HG02973 (cell line): ENCODE data around the gene PIM3.

Experiments used
- ATAC-seq: cut with Tn5 transposase; IDR thresholded peaks from one replicate; pipeline ENCODE4 v1.9.1; 2021; ENCODE audit warnings: moderate library complexity; ENCODE audit not compliant: unreplicated experiment

Gene PIM3

GRCh38 chr22:49927483-49928184 lies 32.9 kb upstream of the PIM3 start:
- ATAC-seq: no peak

- no peak for ATAC-seq
Measured at GRCh38 chr22:49928185-49928495, 32.4 kb upstream of the PIM3 start.

DNA sequence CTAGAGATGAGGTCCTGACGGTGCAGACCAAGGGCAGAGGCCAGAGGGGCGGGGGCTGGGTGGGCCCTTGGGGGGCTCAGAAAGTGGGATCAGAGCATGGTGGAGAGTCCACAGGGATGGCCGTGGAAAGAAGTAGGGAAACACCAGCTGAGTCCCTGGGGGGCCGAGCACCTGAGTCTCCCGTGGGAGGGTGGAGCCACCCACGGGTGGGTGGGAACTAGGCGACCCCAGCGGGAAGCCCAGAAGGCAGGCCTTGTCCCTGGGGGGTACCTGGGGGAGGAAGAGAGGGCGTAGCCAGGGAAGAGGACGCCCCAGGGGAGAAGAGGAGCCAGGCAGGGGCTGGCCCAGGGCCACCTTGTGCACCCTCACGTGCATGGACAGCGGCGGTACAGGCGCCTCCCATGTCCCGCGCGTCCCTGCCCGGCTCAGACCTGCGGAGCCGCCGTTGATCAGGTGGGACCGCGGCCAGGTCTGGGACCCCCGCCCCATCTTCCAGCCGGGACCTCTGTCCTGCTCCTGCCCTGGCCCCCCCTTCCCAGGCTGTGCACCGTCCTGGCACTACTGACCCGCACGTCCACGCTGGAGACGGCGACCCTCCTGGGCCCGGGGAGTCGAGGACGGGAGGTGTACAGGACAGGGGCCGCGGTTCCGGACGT lies 31.9 kb upstream of the PIM3 start:
- ATAC-seq: no peak

- no peak for ATAC-seq
Measured at GRCh38 chr22:49929211-49929979, 31.2 kb upstream of the PIM3 start.

GRCh38 chr22:49929994-49930575 lies 30.5 kb upstream of the PIM3 start:
- no peak for ATAC-seq

DNA sequence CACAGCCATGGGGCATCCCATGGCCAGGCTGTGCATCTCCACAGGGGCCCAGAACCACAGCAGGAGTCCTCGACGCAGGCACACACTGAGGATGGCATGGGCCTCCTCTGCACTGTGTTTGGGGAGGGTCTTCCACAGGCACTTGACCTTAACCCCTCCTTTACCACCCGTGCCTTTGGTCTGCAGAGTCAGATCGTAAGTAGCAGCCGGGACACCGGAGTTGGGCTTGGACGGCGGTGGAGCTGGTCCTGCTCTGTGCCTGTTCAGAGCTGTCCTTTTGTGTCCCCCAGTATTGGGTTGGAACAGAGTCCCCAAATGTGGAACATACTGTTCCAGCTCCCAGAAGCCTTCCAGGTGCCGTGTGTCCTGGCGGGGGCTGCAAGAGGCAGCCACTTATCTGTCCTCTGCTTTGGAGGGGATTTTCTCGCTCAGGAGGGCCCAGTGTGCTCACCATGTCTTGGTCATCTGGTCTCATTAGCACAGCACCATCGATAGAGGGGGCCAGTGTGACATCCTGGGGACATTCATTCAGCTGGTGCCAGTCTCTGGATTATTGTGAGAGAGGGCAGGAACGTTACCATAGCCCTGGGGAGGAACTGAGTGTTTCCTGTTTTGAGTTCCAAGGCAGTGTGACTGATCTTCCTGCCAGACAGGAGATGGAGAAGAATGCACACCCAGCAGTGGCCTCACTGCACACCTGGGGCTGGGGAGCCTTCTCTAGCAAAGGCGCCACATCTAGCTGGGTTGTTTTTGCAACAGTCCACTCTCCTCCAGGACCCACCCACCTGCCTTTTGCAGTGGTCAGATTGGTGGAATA lies 29.8 kb upstream of the PIM3 start:
- ATAC-seq: no peak

DNA sequence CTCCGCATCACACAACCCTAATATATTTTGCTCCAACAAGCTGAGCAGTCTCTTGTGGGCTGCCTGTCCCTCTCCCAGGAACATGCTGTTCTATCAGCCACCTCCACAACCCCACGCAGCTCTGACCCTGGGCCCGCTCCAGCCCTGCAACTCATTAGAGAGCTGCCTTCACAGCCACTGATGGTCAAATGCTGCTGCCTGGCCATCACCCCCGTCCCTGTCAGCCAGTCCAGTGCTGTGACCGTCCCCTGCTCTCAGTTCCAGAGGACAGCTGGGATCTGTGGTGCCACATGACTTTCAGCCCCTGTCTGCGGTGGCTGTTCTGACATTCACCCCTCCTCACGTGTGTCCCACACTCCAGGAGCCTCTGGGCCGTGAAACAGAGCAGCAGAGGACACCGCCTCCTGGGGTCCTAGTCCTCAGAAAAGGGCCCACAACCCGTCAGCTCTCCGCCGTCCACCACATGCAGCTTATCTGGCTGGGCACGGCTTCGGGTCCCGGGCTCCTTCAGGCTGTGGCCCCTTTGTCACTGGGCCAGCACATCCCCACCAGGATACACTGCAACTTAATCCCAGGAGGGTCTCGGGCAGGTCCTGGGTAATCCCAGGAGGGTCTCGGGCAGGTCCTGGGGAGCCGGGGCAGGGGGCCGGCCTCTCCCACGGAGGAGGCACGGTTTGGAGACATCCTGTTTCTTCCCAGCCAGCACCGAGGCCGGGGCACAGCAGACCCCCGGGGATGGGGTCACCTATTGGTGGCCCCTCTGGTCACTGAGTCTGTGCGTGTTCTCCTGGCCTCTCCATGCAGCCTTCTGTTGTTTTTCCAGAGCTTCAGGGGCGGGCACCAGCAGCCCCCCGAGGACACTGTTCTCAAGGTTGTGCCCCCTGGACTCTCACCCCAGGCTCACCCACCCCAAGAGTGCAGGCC lies 27.1 kb upstream of the PIM3 start:
- ATAC-seq: no peak

DNA sequence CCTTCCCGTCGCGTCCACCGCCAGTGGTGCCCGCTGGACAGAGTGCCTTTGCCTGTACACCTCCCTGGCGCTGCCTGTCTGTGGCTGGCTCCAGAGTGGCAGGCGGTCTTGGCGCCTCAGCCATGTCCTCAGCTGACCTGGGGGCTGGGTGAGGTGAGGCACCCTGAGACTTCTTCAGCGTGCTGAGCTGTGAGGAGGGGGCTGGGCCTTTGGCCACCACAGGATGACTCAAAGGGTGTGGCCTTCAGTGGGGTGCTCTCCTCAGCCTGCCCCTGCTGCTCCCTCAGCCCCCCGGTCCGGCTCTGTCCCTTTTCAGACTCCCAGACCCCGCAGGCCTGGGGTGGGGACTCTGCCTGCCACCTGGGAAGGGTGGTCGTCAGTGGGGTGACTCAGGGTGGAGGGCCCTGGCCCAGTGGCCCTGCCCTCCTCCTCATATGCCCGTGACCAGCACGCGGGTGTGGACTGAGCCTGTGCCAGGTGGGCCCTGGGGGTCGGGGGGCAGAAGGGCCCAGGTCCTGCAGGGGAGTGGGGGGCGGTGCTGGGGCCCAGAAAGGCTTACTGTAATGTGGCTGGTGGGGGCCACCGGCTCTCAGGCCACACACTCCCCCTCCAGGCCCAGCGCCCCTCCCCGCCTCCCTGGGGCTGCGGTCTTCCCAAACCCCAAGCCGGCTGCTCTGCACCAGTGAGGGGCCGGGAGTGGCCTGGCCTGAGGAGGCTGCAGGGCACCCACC lies 26.2 kb upstream of the PIM3 start:
- ATAC-seq: no peak

DNA sequence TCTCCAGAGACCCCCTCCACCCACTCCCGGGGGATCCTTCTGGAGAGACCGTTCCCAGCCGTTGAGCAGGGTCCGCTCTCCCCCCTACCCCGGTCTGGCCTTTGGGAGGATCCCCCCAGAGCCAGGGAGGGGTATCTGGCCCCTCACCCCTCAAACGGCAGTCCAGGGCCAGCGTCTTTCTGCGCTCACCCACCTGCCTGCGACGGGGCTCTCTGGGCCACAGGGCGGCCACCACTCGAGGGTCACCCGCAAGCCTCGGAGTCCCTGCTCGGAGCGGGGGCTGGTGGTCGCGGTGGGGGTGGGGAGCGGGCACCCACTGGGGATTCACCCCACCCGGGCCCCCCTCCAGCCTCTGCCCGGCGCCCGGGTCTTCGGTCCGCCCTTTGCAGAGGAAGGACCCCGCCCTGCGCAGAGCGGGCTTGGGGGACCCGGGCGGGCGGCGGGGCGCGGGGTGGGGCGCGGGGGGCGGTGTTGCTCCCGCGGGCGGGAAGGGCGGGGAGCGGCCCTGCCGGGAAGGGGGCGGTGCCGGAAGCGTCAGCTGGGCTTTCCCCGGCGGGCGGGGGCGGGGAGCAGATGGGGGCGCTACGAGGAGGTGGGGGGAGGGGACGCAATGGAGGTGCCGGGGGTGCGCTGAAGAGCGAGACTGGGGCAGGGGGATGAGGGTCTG lies 25.5 kb upstream of the PIM3 start:
- no peak for ATAC-seq

GRCh38 chr22:49935561-49935960 lies 25.0 kb upstream of the PIM3 start:
- ATAC-seq: no peak

DNA sequence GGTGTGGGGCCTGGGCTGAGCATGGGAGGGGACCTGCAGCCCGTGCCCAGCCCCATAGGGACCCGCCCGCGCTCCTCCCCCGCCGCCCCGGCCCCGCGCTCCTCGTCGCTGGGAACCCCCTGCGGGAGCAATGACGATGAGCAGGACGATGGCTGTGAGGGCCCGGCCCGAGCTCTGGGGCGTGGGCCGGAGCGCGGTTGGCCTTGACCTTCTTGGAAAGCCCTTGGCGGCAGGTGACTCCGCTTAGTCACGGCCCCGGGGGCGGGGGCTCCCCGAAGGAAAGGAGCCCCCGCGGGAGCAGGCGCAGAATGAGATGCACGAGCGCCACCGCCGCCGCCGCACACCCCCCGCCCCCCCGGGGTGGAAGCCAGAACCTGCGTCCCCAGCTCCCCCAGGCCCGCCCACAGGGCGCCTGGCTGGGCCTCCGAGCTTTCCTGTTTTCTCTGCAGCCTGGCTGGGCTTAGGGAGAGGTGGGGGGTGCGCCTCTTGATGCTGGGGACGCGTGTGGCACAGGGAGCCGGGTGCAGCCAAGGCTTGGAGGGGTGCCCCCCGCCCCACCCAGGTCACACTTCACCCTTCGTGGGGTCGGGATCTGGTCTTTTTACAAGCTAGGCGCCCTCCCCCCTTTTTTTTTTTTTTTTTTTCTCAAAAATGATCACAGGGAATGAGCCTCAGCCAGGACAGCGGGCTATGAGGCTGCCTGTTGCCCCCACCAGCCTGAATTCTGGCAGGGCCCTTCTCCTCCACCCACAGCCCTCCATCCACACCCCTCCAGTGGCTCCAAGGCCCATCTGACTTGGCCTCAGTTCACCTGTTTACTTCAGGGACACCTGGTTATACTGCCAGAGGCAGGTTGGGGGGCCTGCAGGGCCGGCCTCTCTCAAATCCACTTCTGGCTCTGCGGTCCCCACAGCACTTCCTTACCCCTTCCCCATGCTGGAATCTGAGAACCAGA lies 24.3 kb upstream of the PIM3 start:
- ATAC-seq: peak; percentile 49

DNA sequence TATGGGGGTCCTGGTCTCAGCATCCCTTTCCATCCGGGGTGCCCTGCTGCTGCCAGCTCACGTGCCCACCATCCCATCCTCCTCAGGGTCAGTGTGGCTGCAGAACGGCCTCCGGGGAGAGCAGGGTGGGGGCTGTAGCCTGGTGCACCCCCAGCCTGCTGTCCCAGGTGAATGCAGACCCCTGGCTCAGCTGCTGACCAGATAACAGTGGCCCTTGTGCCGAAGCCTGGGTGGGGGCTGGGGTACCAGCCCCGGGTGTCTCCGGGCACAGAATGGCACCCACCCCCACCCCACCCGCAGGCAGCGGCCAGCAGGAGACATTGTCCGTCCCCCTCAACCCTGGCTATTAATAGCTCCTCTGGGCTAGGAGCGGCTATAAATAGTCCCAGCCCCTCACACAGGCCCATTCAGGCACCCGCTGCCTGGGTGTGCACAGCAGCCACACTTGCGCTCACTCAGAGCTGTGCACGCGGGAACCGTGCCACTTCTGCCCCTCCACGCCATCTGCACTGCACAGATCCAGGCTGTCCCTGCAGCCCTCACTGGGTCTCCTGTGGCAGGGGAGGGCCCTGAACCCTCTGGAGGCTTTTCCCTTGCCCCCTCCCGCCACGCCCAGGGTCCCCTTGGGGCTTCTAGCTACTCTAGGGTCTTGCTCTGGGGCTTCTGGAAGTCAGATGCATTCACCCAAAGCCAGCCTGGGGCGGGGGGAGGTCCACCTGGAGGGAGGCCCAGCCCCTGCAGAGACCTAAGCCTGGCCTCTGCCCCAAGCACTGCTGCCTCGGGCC lies 23.4 kb upstream of the PIM3 start:
- ATAC-seq: no peak

DNA sequence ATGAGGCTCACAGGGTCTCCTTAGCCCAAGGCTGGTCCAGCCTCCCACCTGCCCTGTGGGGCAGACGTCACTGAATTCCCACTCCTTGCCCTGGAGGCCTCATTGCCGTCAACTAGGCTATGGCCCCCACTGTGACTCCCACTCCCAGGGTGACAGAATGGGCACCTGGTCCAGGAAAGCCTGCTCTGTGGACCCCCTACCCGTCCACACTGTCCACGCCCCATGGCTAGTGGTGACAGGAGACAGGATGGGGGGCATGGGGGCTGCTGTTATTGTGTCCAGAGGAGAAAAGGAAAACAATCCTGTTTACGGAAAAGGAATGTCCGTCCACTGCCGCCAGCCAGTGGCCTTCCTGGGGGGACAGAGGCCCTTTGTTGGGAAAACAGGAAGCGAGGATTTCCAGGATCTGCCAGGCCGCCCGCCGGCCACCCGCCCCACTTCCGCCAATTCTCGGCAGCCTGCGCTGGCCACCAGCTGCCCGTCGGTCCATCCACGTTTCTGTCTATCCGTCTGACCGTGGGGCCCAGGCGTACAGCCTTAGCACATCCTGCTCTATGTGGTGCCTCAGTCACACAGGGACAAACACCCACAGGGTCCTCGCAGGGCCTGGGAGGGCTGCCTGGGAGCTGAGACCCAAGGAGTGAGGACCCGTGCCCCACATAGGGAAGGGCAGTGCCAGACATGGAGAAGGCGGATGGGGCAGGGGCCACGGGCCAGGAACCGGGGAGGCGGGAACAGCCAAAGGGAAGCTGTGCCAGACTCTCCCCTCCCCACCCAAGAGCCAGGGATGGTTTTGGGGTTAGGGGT lies 22.6 kb upstream of the PIM3 start:
- ATAC-seq: no peak

- ATAC-seq: no peak
Measured at GRCh38 chr22:49938565-49939136, 21.9 kb upstream of the PIM3 start.

DNA sequence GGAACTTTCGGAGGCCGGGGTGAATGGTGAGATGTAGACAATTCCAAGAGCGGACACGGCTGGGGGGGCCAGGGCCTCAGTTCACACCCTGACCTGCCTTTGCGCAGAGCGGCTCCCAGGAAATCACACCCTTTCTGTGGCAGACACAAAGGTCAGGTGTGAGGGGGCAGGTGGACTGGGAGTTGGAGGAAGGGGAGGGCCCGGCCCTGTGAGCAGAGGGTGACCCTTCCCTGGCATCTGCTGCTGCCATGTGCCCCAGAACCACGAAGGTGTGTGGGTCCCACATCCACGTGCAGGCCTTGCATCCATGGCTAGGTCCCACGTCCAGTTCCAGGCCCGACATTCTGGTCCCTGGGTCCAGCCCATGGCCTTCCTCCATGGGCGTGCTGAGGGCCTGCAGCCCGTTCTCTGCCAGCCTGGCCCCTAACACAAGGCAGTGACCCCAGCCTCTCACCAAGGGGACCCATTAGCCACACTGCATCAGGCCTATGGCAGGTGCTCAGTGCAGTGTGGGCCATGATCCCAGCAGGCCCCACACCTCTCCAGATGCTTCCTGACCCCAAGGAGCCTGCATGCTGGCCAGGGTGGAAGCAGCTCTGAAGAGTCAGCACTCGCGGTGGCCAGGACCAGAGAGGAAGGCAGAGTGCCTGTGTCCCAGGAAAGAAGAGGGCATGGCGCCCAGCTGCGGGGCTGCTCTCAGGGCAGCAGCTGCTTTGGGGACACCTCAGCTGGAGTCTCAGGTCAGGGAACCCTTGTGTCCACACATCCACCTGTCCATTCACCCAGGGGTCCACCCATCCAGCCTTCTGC lies 18.9 kb upstream of the PIM3 start:
- ATAC-seq: no peak
